Measurements from ENCODE around the gene FADD.

DNA sequence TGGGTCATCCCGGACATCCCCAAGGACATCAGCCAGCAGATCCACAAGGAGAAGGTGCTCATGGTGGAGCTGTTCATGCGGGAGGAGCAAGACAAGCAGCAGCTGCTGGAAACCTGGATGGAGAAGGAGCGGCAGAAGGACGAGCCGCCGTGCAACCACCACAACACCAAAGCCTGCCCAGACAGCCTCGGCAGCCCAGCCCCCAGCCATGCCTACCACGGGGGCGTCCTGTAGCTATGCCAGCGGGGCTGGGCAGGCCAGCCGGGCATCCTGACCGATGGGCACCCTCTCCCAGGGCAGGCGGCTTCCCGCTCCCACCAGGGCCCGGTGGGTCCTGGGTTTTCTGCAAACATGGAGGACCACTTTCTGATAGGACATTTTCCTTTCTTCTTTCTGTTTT, 15.3 kb upstream of the FADD start:
- TF ChIP-seq CREB1 (IDR thresholded peaks at IDR 0.05; ENCODE audit: low read depth) (no peak), TAF1 (IDR thresholded peaks at IDR 0.05; ENCODE audit: low read depth) (no peak), TEAD4 (IDR thresholded peaks at IDR 0.05) (no peak), EGR1 (IDR thresholded peaks at IDR 0.05) (no peak), FOXM1 (IDR thresholded peaks at IDR 0.05; ENCODE audit: borderline replicate concordance, low read depth) (no peak), TCF12 (IDR thresholded peaks at IDR 0.05; ENCODE audit: low read depth) (no peak), RAD21 (IDR thresholded peaks at IDR 0.05; ENCODE audit: low read depth) (no peak), NFIC (IDR thresholded peaks at IDR 0.05) (no peak), EP300 (IDR thresholded peaks at IDR 0.05; ENCODE audit: borderline replicate concordance) (no peak), YY1 (IDR thresholded peaks at IDR 0.05; ENCODE audit: low read depth) (no peak), CEBPB (IDR thresholded peaks at IDR 0.05) (no peak), ZBTB7A (IDR thresholded peaks at IDR 0.05; ENCODE audit: low read depth) (no peak)
- TF ChIP-seq, protein P1, sequence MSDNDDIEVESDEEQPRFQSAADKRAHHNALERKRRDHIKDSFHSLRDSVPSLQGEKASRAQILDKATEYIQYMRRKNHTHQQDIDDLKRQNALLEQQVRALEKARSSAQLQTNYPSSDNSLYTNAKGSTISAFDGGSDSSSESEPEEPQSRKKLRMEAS (IDR thresholded peaks at IDR 0.05) = no peak
- TF ChIP-seq, protein P2, sequence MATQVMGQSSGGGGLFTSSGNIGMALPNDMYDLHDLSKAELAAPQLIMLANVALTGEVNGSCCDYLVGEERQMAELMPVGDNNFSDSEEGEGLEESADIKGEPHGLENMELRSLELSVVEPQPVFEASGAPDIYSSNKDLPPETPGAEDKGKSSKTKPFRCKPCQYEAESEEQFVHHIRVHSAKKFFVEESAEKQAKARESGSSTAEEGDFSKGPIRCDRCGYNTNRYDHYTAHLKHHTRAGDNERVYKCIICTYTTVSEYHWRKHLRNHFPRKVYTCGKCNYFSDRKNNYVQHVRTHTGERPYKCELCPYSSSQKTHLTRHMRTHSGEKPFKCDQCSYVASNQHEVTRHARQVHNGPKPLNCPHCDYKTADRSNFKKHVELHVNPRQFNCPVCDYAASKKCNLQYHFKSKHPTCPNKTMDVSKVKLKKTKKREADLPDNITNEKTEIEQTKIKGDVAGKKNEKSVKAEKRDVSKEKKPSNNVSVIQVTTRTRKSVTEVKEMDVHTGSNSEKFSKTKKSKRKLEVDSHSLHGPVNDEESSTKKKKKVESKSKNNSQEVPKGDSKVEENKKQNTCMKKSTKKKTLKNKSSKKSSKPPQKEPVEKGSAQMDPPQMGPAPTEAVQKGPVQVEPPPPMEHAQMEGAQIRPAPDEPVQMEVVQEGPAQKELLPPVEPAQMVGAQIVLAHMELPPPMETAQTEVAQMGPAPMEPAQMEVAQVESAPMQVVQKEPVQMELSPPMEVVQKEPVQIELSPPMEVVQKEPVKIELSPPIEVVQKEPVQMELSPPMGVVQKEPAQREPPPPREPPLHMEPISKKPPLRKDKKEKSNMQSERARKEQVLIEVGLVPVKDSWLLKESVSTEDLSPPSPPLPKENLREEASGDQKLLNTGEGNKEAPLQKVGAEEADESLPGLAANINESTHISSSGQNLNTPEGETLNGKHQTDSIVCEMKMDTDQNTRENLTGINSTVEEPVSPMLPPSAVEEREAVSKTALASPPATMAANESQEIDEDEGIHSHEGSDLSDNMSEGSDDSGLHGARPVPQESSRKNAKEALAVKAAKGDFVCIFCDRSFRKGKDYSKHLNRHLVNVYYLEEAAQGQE (IDR thresholded peaks at IDR 0.05; ENCODE audit: low read depth) = no peak

All from Ishikawa (cell line).